Ramos (cell line): ENCODE results near the gene S100P.

Experiments
- in situ Hi-C: fragments of 300-500 bp; cut with MboI; formaldehyde crosslinking; loops from one replicate; pipeline ENCODE4 v1.14.3; 2022; ENCODE audit warnings: low sequenced_read_pairs; ENCODE audit not compliant: unreplicated experiment

Gene S100P

DNA sequence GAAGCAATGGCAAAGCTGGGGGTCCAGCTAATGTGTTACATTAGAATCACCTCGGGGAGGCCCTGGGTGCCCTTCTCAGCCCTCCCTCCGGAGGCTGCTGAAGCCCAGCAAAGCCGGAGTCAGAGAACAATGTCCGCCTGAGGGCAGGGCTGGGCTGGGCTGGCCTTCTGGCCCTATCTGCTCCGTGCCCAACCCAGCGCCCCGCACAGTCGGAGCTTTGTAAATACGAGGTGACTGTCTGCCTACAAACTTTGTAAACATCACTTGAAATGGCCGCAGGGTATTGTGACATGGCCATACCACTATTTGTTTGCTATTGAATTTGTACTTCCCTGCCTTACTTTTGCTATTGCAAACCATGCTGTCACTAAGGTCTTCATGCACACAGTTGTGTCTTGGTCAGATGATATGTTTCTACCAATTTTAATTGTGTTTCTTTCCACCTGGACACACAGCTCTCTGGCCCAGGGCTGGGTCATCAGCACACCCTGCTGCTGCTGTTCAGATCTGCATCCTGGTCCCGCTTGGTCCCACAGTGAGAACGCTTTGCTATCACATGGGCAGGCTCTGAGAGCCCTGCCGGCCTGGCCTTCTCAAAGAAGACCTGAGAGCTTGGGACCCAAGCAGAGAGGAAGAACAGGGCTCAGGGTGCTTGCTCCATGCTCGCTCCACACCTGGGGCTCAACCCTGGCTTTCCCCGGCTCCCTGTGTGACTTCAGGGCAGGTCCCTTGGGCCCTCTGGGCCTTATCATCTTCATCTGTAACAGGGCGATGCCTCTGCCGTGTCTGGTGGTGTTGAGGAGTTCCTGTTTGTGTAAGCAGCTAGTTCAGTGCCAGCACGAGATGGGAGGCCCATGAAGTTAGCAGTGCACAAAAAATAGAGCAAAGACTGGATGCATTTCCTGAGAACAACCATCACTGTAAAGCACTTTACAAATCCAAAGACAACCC is 2.3 kb downstream of the S100P start:
- in situ Hi-C loops: no loop called here

DNA sequence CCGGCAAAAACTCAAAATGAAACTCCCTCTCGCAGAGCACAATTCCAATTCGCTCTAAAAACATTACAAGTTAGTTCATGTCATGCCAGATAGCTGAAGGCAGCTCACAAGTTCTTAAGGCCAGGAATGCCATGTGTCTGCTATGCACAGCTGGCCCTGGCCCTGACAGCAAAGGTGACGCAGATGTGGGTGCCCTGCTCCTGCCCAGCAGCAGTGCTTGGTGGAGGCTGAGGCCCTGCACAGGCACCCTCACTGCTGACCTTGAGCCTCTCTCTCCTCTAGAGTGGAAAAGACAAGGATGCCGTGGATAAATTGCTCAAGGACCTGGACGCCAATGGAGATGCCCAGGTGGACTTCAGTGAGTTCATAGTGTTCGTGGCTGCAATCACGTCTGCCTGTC is 2.9 kb downstream of the S100P start:
- in situ Hi-C loops: no loop called here

DNA sequence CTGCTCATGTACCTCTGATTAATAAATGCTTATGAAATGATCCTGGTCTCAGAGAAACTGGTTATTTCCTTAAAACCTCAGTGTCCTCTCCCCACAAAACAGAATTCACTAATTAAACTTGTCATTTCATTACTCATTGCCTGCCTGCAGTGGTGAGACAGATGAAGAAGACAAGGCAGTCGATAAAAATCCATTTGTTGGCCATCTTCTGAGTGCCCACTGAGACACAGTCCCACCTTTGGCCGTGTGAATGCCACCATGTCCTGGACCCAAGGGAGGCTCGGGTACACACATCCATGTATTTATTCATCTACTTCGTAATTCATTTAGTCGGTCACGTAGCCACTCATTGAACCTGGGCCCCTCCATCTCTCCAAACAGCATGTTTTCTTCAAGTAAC is 3.5 kb downstream of the S100P start:
- in situ Hi-C loops: no loop called here

DNA sequence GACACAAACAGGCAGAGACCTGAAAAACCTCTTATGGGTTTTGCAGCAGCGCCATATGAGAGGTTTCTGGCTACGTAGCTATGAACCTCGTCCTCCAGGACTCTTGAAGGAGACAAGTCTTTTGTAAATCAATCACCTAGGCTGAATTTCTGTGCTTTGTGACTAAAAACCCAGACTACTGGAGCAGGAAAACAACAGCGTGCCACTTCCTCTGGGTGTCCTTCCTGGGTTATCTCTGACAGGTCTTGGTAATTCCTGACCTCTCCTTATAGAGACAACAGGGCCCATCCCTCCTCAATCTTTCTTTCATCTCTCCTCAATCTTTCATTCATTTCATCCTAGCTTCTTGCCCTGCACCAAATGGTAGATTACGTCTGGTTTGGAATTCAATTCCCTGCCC is 5.7 kb downstream of the S100P start:
- in situ Hi-C loops: no loop called here

DNA sequence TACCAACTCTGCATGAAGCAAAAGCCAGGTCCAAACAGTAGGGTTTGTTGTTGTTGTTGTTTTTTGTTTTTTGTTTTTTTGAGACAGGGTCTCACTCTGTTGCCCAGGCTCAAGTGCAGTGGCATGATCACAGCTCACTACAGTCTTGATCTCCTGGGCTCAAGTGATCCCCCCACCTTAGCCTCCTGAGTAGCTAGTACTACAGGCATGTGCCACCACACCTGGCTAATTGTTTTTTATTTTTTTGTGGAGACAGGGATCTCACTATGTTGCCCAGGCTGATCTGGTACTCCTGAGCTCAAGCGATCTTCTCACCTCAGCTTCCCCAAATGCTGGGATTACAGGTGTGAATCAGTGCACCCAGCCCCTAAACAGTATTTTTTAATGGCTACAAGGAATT is 6.2 kb downstream of the S100P start:
- in situ Hi-C loops: no loop called here

DNA sequence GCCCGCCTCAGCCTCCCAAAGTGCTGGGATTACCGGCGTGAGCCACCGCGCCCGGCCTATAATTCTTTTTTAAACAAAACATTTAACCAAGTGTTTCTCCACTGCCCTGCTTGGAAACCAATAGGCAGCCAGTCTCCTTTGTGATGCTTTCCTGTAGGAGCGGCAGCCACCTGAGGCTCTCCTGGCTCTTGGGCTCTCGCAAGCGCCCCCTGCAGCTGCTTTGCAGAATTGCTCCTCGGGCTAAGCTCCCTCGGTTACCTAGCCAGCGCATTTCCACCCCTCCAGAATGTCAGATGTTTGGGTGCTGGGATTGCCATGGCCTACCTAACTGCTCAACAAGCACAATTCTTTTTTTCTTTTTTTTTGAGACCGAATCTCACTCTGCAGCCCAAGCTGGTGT is 7.7 kb downstream of the S100P start:
- in situ Hi-C loops: no loop called here

DNA sequence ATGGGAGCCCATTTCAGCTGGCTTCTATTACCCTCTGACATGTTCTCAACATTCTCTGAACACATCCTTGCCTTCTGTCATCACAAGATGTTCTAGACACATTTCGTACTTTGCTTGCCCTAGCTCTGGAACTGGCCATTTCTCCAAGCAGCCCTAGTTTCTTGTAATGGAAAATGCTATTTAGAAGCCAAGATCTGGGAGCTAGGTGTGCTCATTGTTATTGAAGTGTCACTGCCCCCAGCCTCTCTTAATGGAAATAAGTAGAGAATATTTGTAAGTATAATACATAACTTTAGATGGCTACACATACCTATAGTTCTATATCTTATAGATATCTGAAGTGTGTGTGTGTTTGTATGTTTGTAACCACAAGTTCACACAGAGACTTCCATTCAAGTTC is 9.1 kb downstream of the S100P start:
- in situ Hi-C loops: no loop called here

DNA sequence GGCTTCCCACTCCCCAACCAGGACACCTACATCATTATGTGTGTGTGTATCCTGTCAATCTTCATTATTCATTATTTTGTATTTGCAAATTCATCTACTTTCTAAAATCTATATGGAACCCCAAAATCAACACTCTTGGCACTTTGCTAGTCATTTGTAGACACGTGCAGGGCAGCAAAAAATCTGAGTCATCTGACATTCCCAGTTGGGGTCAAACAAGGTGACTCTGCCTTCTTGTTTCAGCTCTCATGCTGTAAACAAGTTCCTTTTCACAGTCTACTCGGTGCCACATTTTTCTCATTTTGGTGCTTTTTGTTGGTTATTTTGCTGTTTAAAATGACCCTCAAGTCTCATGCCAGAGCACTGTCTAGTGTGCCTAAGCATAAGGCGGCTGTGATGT is 10.1 kb downstream of the S100P start:
- in situ Hi-C loops: no loop called here

DNA sequence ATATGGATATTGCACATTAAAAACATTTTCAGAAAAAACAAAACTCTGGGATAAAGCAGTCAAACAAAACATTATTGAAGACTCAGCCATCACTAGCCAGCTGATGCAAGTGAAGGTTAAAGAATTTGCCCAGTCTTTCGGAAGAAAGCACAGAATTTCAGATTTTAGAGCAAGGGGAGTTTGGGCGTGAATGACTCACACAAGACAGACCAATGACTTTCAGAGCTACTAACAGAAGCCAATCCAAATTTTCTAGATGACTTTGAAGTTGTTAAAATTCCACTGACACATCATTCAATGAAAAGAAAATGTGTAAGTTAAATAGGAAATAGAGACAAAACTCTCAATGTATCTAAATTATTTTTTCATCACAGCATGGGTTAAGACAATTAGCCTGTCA is 12.0 kb downstream of the S100P start:
- in situ Hi-C loops: no loop called here

DNA sequence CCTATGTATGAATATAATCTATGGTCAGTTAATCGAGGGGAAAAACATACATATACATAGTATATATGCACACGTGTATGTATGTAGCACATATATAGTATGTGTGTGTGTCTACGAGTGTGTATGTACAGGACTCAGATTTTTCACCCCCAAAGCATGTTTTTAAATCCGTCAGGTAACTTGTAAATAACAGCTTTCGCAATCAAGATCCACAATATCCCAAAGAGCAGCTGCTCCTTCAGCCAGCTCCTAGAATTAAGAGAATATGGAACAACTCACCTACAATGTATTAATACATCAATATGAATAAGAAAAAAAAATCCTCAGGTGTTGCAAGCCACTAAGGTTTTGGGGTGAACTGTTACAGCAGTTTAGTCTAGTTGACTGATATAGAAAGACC is 12.5 kb downstream of the S100P start:
- in situ Hi-C loops: no loop called here

DNA sequence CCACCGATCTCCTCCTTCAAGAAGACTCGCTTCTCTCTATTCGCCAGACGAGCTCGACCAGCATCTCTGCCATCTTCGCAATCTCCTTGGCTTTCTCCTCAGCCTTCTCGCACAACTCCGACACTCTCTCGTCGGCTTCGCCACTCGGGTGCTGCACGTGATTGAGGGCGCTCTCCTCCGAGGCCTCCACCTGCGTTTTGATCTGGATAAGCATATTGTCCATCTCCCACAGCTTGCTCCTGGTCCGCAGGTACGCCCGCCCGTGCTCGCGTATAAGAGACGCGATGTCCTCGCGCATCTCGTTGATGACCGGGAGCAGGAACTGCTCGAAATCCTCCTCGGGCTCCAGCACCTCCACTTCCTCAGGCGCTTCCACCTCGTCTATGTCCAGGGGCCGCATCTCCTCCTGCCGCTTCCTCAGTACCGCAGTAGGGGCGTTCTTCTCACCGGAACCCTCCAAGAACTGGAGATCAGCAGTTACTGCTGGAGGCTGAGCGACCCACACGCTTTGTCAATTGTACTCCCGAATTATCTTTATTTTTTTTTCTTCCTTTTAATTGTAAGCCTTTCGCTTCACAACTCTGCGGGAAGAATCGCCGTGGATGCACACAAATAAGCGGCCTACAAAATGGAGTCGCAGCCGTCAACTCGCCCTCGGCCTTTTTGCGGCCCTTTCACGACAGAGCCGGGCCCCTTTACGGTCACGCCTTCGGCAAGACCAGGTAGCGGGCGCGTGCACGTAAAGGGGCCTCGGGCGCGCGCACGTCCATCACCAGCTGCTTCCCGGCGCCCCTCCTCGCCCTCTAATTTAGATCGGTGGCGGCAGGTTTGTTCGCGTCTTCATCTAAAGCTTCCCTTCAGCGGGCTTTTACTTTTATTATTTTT is 15.8 kb downstream of the S100P start, which contains the start of gene MRFAP1L1:
Gene MRFAP1L1, minus strand, starts transcription at position 636 of the 885 bp plus-strand sequence. Its CDS starts 236 bp downstream, at position 400.
- in situ Hi-C loops: no loop called here

DNA sequence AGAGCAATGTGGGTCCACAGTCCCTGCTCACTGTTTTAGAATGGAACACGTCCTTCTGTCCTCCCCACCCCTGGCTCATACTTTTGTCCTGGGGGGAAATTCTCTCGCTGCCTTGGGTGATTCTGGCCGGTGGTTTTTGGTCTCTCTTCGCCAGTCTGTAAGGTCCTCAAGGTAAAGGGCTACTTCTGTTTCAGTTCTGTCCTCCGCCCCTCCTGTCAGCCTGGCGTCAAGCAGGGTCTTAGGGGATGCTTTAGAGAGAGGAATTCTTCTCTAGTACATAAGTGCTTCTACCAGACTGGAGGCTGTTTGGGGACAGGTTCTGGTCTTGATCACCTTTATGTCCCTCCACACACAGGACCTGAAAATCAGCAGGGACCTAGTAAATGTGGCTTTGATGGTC is 16.6 kb downstream of the S100P start:
- in situ Hi-C loops: no loop called here

DNA sequence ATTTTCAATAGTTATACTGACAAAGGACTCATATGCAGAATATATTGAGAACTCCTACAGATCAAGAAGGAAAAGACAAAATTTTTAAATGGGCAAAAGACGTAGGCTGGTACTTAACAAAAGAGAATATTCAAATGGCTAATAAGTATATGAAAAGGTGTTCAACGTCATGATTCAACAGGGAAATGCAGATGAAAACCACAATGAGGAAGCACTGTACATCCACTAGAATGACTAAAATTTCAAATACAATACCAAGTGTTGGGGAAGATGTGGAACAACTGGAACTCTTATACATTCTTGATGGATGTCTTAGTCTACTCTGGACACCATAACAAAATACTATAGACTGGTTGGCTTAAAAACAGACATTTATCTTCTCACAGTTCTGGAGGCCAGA is 17.3 kb downstream of the S100P start:
- in situ Hi-C loops: no loop called here

DNA sequence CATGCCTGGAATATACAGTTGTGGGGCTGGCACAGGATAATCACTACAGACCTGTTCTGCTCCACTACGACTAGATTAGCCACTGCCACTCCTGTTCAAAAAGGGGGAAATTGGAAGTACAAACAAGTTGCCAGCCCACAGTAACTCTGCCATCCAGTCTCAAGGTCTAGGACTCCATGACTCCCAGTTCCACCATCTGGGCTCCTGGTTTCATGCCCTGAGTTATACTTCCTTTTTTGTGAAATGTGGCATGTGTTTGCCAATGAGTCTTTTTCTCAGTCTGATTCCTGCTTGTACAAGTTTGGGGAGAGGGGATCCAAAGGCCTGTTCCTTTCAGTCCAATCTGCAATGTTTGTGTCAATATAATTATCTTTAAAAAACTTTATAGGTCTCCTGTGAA is 21.3 kb downstream of the S100P start:
- in situ Hi-C loops: no loop called here

DNA sequence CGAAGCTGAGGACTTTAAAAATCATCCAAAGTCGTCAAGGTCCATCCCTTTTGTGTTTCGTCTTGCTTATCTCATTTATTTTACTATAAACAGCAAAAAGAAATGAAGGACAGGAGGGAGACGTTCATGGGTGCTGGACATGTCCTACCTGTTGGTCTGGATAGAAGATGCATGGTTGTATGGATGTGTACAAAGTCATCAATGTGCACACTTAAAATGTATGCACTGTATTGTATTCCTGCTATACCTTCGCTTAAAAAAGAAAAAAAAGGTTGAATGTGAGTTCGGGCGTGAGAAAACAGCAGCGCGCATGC is 22.0 kb downstream of the S100P start:
- in situ Hi-C loops: no loop called here

DNA sequence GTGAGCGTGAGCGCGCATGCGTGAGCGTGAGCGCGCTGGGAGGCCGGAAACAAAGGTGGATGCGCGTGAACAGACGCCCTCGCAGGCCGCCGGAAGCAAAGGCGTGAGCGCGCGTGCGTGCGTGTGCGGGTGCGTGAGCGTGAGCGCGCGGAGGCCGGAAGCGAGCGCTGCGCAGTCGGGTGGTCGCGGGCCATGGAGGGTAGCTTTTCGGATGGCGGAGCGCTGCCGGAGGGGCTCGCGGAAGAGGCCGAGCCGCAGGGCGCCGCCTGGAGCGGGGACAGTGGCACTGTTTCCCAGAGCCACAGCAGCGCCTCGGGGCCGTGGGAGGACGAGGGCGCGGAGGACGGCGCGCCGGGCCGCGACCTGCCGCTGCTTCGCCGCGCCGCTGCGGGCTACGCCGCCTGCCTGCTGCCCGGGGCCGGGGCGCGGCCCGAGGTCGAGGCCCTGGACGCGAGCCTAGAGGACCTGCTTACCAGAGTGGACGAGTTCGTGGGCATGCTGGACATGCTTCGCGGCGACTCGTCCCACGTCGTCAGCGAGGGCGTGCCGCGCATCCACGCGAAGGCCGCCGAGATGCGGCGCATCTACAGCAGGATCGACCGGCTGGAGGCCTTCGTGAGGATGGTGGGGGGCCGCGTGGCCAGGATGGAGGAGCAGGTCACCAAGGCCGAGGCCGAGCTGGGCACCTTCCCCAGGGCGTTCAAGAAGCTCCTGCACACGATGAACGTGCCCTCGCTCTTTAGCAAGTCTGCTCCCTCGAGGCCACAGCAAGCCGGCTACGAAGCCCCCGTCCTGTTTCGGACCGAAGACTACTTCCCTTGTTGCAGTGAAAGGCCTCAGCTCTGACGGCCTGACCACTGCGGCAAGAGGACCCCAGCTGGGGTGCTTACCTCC is 22.6 kb downstream of the S100P start, which contains the start of gene BLOC1S4:
Gene BLOC1S4, plus strand, starts transcription at position 157 of the 894 bp plus-strand sequence. Its CDS starts 36 bp downstream, at position 193.
- in situ Hi-C loops: no loop called here

DNA sequence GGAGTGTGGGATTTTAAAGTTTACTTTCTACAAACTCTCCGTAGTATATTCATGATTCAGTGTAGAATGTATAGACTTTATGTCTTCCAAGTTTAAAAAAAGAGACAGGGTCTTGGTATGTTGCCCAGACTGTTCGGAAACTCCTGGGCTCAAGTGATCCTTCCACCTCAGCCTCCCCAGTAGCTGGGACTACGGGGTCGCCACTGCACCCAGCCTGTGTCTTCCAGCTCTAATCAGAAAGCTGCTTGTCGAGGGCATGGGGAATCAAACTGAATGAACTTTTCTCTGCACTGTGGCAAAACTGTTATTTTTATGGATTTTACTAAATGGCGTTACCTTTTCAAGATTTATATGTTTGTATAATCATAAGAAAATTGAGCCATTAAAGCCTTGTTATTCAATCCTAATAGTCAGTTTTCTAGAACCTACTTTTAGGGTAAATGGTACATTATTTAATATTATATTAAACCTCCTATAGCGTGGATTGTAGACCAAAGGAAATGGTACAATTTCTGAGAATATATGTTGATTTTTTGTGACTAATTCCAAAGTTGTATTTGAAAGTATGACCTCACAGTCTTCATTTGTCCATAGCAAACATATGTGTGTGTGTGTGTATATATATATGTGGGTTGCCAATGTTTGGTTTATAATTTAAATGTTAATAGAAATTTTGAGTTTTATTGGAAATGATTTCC is 23.4 kb downstream of the S100P start:
- in situ Hi-C loops: no loop called here

DNA sequence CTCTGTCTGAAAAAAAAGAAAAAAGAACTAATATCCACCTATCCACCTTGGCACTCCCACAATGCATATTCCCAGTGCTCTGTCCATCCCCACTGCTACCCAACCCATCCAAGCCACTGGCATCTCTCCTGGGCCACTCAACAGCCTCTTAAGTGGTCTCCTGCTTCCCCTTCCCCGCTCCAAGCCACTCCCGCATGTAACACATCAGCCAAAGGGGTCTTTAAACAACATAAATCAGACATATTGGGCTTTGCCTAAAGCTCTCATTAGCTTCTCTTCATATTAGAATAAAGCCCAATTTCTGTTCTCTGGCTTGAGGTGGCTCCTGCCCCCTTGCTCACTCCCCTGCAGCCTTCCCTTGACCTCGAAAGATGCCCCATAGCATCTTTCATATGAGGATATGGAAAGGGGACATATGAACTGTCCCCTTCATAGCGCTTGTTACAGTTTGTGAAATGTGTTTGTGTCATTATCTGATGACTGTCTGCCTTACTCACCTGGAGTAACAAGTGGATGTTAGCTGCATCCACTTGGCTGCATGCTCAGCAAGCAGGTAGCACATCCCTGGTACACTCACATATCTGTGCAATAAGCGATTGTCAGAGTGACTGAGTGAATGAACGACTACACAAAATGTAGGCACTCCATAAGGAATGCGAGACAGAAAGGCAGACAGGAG is 25.4 kb downstream of the S100P start:
- in situ Hi-C loops: no loop called here

DNA sequence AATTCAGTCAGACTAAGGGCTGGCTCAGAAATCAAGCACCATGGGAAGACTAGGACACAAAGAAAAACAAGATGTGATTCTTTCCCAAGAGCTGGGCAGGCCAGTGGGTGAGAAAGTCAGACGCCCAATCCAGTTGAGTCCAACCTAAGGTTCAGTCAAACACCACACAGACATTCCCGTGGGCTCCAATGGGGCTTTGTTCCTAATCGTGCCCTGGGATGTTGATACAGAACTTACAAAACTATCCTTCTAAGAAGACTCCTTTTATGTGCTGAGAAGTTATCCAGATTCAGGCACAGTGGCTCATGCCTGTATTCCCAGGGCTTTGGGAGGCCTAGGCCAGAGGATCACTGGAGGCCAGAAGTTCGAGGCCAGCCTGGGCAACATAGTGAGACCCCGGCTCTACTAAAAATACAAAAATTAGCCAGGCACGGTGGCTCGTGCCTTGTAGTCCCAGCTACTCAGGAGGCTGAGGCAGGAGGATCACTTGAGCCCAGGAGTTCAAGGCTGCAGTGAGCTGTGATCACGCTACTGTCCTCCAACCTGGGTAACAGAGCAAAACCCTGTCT is 26.0 kb downstream of the S100P start:
- in situ Hi-C loops: loop anchor here (5.0 kb wide), 2 partner anchors 158 to 353 kb away; no protein-coding TSS in a partner anchor
